HepG2 (cell line): Measurements from ENCODE around the gene PTCH1. TPM values are rescaled to one million over a fixed set of nuclear protein-coding genes. Genes with fewer than 3 reads are reported as not detected.

Source experiments
- polyA plus RNA-seq, 8 experiments: library from polyadenylated mRNA; depleted of rRNA in 3 of 8; stranded (reverse) in 7 of 8; unstranded in 1 of 8; fragments of >200 nt; fragmentation: Illumina TruSeq in 4 of 8; extraction: Trizol in 4 of 8; gene quantifications; 2 replicates each; pipeline versions ENCODE4 v1.2.1 to v1.2.3, GENCODE V29; 2011 to 2016; ENCODE audit warnings: low read depth in 4 of 8, missing spikeins in 1 of 8, mixed read lengths in 1 of 8; ENCODE audit not compliant: insufficient read depth in 1 of 8
- small RNA-seq, 3 experiments: library from RNA; depleted of rRNA; stranded (forward); fragments of <200 nt; gene quantifications; one replicate each; pipeline ENCODE3, GENCODE V24; 2012; ENCODE audit warnings: low read depth in 2 of 3, low replicate concordance in 1 of 3; ENCODE audit not compliant: insufficient read length in 3 of 3, insufficient read depth in 2 of 3
- total RNA-seq, 5 experiments: library from RNA; depleted of rRNA; stranded (reverse); fragments of >200 nt; fragmentation: Illumina TruSeq; extraction: Trizol; gene quantifications; 2 replicates each; pipeline ENCODE4 v1.2.3, GENCODE V29; 2016; ENCODE audit warnings: low read depth in 1 of 5
- TF ChIP-seq, protein P1 (sequence below): sonication (generic); formaldehyde crosslinking; IDR thresholded peaks from 2 replicates; pipeline ENCODE4 v1.5.1; 2020; ENCODE audit warnings: missing genetic modification reagents, mild to moderate bottlenecking, borderline replicate concordance

The PTCH1 gene
- total and polyA plus RNA-seq, 2 of the 13 experiments (the other 11 are each of a cell fraction or from before 2014, with no cell fraction given): 2.8 to 3.9 TPM

DNA sequence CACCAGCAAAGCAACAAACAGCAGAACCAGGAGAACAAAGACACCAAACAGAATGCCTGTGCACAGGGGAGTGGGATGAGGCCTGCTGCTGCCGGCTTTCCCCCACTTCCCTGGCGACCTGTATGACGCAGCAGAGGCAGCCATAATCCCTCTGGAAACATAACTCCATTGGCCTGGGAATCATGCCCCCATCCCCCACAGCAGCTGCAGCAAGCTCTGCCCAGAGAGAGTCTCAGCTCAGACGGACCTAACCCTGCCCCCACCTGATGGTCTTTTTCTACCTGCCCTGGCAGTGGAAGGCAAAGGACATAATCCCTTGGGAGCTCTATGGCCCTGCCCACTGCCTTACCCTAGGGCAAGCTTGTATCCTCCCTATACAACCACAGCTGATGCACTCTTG is 117.5 kb downstream of the PTCH1 start (continued):
- TF ChIP-seq, protein P1, sequence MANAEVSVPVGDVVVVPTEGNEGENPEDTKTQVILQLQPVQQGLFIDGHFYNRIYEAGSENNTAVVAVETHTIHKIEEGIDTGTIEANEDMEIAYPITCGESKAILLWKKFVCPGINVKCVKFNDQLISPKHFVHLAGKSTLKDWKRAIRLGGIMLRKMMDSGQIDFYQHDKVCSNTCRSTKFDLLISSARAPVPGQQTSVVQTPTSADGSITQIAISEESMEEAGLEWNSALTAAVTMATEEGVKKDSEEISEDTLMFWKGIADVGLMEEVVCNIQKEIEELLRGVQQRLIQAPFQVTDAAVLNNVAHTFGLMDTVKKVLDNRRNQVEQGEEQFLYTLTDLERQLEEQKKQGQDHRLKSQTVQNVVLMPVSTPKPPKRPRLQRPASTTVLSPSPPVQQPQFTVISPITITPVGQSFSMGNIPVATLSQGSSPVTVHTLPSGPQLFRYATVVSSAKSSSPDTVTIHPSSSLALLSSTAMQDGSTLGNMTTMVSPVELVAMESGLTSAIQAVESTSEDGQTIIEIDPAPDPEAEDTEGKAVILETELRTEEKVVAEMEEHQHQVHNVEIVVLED (CRISPR knock-in tag): no peak

Small RNA genes within 50 kb of the gene (small RNA-seq; reads per million reads assigned to genes)
- gene MT1P1: 0 reads per million in 3 experiments

Other genes starting within 250 kb of the PTCH1 start
- 7.4 and 11.4 TPM in 2 replicates for gene FANCC, start 199.3 kb downstream of the PTCH1 start, total RNA-seq (2016; rRNA removed; fragmentation: Illumina TruSeq; extraction: Trizol)
- 7.3 and 8.6 TPM in 2 replicates for gene FANCC, start 199.3 kb downstream of the PTCH1 start, polyA plus RNA-seq (2011; rRNA removed)